C4-2B (cell line): Measurements from ENCODE around the gene UBE2E1.
A peak's percentile ranks its signal among the peaks of the same experiment; 100 is the strongest.
"Not testable (repeated sequence)": the region's sequence is repeated elsewhere in the genome, so short reads cannot be mapped to it uniquely, and the experiment has no call there.

Source experiments
- H3K27ac ChIP-seq: fragments of 450-650 bp; 2 replicates; pipeline ENCODE4 v1.5.1; 2017
- ZFX ChIP-seq: fragments of 450-650 bp; IDR thresholded peaks from 2 replicates; pipeline ENCODE4 v1.6.1; 2017
- TF ChIP-seq, protein P1 (sequence below): fragments of 450-650 bp; conservative IDR thresholded peaks from 2 replicates; pipeline ENCODE4 v1.5.1; 2017; ENCODE audit warnings: mild to moderate bottlenecking

UBE2E1 gene

DNA sequence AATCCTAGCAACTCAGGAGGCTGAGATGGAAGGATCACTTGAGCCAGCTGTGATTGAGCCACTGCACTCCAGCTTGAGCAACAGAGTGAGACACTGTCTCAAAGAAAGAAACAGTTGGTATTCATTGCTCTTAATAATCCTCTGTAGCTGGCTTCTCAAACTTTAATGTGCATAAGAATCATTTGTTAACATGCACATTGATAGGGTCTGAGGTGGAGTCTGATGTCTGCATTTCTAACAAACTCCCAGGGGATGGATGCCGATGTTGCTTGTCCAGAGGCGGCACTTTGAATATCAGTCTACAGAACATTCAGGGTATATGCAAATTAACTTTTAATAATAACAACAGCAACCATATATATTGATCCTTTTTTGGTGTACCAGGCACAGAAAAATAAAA lies 71.2 kb downstream of the UBE2E1 start:
- no peak overlapping the region for H3K27ac ChIP-seq

DNA sequence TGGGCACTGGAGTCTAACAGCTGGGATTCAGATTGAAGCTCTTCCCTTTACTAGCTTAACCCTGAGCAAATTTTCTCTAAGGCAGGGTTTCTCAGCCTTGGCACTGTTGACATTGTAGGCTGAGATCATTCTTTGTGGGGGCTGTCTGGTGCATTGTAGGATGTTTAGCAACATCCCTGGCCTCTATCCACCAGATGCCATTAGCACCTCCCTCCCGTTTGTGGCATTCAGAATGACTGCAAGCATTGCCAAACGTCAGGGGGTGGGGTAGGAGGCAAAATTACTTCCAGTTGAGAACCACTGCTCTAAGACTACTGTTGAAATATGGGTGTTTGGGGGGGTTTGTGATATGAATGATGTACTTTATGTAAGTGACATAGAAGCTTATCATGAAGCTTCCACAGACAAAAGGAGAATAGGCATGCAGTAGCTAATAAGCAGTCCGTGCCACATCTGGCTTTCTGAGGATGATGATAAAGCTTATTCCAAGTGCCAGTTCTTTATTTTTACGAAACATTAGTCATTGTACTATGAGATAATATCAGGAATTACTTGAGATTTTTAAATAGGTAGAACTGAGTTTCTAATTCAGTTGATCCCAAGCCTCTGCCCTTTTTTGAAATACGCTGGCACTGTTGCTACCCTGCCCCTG lies 71.7 kb downstream of the UBE2E1 start:
- TF ChIP-seq ZFX = no peak
- TF ChIP-seq, protein P1, sequence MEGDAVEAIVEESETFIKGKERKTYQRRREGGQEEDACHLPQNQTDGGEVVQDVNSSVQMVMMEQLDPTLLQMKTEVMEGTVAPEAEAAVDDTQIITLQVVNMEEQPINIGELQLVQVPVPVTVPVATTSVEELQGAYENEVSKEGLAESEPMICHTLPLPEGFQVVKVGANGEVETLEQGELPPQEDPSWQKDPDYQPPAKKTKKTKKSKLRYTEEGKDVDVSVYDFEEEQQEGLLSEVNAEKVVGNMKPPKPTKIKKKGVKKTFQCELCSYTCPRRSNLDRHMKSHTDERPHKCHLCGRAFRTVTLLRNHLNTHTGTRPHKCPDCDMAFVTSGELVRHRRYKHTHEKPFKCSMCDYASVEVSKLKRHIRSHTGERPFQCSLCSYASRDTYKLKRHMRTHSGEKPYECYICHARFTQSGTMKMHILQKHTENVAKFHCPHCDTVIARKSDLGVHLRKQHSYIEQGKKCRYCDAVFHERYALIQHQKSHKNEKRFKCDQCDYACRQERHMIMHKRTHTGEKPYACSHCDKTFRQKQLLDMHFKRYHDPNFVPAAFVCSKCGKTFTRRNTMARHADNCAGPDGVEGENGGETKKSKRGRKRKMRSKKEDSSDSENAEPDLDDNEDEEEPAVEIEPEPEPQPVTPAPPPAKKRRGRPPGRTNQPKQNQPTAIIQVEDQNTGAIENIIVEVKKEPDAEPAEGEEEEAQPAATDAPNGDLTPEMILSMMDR = no peak
- no peak overlapping the region for H3K27ac ChIP-seq

More for the DNA sequence above, 71.2 kb downstream of the UBE2E1 start:
- TF ChIP-seq ZFX = no peak
- TF ChIP-seq, protein P1 = no peak

DNA sequence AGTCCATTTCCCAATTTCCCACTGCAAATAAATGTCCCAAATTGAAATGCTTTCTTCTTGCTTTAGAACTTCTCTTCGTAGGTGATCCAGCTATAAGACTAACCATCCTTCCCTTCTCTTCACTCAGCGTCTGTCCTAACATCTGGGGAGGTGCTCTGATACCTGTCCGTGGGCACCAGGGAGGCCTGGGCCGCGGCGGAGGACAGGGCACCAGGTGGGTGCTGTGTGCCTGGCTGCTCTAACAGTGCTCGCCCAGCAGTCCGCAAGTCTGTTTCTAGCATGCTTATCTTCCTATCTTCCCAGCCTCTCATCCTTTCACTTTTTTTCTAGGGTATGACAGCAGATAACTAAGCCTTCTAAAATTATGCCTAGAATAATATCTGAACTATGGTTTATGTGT lies 73.7 kb downstream of the UBE2E1 start:
- TF ChIP-seq, protein P1 = no peak
- no peak for TF ChIP-seq ZFX
- H3K27ac ChIP-seq = no peak overlapping the region

DNA sequence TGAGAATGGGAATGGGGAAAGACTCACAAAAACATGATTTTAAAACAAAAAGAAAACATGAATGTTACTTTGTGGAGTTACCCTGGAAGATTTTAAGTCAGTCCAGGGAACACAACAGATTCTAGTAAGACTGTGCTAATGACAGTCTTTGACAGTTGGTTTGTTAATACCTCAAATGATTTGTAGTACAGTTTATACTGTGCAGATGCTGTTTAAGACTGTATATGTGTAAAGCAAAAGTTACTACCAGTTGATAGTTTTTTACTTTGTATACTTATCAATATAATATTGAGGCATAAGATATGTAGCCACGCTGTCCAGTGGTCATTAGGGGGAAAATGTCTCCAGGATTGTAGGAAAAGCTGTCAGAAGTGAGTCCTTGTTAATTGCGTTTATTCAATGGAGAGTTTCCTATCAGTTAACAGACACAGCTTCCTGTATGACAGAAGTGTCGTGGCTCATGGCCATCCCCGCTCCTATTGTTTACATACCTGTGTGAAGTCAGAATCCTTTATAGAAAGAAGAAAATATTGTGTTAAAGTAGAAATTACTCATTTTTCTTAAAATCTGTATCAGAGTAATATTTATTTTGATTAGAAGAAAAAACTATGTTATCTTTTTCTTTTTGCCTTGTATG lies 75.1 kb downstream of the UBE2E1 start:
- TF ChIP-seq, protein P1 = no peak
- no peak for TF ChIP-seq ZFX
- H3K27ac ChIP-seq = no peak overlapping the region

DNA sequence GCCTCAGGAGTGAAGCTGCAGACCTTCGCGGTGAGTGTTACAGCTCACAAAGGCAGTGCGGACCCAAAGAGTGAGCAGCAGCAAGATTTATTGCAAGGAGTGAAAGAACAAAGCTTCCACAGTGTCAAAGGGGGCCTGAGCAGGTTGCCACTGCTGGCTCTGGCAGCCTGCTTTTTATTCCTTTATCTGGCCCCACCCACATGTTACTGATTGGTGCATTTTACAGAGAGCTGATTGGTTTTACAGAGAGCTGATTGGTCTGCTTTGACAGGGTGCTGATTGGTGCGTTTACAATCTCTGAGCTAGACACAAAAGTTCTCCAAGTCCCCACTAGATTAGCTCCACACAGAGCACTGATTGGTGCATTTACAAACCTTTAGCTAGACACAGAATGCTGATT lies 76.2 kb downstream of the UBE2E1 start:
- not testable (repeated sequence) for H3K27ac ChIP-seq

DNA sequence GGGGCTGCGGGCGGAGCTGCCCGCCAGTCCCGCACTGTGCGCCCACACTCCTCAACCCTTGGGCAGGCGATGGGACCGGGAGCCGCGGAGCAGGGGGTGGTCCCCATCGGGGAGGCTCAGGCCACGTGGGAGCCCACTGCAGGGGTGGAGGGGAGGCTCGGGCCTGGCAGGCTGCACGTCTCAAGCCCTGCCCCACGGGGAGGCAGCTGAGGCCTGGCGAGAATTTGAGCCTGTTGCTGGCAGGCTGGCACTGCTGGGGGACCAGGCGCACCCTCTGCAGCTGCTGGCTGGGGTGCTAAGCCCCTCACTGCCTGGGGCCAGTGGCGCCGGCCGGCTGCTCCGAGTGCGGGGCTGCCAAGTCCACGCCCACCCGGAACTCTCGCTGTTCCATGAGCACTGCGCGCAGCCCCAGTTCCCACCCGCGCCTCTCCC lies 76.7 kb downstream of the UBE2E1 start:
- no peak for TF ChIP-seq ZFX
- TF ChIP-seq, protein P1 = no peak

DNA sequence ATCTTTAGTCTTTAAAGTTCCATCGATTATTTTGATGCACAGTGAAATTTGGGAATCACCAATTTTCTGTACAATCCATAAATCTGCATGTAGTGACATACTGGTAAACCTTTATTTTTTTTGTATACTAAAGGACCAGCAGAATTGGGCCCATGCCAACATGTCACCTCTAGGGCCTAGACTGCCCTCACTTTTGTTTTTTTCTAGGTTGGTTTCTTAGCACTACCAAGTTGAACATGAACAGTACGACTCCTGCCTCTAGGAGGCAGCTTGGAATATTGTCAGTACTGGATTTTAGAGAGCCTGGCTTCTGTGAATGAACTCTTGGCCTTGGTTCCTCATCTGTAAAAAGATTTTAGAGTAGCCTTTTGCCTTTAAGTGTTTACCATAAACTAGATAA lies 78.7 kb downstream of the UBE2E1 start:
- no peak overlapping the region for H3K27ac ChIP-seq
- TF ChIP-seq, protein P1 = peak; percentile 19
- TF ChIP-seq ZFX = no peak

More for the DNA sequence above, 76.7 kb downstream of the UBE2E1 start:
- H3K27ac ChIP-seq = no peak overlapping the region

DNA sequence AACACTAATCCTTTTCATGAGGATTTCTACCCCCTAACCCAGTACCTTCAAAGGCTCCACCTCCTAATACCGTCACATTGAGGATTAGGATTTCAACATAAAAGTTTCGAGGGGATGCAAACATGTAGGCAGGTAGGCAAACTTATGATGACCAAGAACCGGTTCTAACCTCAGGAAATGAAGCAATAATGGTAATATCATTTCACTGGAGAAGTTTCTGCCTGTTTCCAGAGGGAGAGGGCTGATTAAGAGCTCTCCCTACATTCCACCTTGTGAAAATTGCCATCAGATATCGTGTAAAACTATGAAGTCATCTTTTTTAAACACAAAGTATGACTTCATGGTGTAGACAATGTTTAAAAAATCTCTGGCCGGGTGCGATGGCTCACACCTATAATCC lies 79.5 kb downstream of the UBE2E1 start:
- TF ChIP-seq, protein P1 = no peak
- TF ChIP-seq ZFX = no peak
- H3K27ac ChIP-seq = no peak overlapping the region
